Activated effector memory CD4-positive, alpha-beta T cell treated with anti-CD3 and anti-CD28 coated beads, Interleukin-2, amount 50 U/mL, for 16 hours (primary cell): ENCODE results near the gene EPHA5.

ENCODE experiments used
- DNase-seq: peaks from one replicate; pipeline ENCODE4 v3.0.0-alpha.2; 2020

EPHA5 gene

DNA sequence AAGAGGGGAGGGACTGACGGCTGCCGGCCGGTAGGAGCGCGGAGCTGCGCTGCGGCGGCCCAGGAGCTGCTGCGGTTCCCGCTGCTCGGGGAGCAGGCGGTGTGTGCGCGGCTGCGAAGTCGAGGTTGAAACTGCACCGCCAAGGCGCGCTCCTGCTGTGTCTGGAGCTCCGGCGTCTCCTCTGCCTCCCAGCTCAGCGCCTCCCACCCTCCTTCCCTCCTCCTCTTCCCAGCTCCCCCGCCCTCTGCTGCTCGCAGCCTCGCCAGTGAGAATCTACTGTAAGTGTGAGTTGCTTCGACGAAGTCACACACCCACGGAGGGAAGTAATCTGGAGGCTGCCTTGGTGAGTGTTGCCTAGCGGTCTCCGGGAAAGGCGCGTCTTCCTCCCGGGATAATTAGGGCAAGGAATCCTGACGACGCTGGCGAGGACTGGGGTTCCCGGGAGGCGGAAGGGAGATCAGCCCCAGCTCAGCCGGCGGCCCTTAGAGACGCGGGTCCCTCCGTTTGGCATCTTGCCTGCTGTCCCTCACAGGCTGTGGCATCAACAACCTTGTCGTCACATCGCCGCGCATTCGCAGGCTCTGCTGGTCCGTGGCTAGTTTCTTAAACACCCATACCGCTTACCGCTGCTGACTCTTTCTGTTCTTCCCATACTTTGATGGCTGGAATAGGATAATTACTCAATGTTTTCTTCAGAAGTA, at the start of gene EPHA5:
TSS of gene EPHA5 (minus strand) at position 159 of the 701 bp plus-strand sequence. CDS start 747 bp downstream, outside the sequence.
- no peak for DNase-seq

DNA sequence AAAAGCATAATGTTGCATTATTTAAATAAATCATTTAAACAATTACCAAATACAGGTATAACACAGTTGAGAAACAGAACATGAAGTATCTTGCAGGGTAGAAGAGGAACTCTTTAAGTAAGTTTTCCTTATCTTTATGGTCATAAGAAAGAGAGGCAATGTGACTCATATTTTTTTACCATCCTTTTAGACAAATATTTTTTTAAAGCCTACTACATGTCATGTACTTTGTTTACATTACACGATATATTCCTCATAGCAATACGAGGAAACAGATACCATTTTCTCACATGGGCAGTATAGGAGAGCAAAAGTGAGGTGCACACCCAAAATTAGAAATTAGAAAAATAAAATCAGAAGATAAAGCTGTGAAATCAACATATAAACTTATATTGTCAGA, 49.3 kb upstream of the EPHA5 start:
- no peak for DNase-seq

DNA sequence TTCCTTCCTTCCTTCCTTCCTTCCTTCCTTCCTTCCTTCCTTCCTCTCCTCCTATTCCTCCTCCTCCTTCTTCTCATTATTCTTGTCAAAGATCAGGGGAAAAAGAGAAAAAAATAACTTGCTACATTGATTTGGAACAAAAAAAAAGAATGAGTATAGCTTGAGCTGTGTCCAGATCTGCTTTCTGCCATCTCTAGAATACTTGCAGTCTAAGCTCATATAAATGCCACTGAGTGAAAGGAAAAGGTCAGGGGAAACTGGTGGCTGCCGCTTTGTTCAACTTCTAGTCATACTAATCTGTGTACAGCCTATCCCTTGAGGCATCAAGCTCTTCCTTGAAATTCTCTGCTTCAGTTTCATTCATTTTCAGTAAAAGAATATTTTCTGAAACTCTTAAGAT, 28.3 kb upstream of the EPHA5 start:
- DNase-seq: no peak

DNA sequence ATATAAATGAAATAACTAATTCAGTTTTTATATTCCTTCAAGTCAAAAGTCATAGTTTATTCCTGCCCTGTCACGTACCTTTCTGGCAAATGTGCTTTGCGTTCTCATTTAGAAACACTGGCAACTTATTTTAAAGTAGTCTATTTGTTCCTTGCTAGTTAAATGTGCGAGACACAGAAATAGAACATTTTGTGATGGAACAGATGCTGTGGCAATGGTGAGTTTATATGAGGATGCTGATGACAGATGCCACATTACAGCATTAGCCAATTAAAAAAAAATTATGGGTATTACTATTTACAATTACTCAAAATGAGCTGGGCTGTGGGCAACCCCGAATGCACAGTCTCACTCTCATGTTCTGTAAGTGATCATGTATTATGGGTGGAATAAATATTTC, 26.1 kb upstream of the EPHA5 start:
- no peak for DNase-seq

DNA sequence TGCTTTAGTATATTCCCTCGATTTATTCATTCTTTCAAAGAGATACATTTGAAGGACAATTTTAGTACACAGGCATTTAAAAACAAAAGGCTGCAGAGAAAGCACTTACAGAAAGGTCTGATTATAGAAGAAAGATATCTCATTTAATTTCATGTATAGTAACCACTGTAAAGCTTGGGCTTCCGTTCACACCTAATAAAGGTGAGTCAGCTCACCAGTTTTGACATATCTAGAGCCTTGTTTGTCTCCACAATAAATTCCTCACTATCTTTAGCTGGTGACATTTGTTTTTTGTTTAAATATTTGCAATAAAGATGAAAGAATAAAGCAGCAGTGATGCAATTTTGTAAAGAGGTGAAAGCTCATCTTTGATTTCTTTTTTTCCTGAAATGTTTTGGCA, 1.1 kb upstream of the EPHA5 start:
- no peak for DNase-seq

DNA sequence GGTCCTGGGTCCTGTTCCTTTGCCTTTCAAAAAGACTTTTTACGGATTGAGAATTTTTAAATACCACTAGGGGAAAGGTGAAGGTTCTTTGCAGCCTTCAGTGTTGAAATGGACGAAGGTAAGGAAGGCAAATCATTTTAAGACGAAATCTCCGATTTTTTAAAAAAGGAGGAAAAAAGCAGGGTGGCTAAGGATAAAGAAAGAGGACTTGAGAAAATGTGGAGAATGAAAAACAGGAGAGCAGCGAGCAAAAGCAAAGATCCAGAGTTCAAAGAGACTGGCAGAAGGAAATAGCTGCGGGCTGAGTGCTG, 314 bp downstream of the EPHA5 start:
- DNase-seq: no peak

DNA sequence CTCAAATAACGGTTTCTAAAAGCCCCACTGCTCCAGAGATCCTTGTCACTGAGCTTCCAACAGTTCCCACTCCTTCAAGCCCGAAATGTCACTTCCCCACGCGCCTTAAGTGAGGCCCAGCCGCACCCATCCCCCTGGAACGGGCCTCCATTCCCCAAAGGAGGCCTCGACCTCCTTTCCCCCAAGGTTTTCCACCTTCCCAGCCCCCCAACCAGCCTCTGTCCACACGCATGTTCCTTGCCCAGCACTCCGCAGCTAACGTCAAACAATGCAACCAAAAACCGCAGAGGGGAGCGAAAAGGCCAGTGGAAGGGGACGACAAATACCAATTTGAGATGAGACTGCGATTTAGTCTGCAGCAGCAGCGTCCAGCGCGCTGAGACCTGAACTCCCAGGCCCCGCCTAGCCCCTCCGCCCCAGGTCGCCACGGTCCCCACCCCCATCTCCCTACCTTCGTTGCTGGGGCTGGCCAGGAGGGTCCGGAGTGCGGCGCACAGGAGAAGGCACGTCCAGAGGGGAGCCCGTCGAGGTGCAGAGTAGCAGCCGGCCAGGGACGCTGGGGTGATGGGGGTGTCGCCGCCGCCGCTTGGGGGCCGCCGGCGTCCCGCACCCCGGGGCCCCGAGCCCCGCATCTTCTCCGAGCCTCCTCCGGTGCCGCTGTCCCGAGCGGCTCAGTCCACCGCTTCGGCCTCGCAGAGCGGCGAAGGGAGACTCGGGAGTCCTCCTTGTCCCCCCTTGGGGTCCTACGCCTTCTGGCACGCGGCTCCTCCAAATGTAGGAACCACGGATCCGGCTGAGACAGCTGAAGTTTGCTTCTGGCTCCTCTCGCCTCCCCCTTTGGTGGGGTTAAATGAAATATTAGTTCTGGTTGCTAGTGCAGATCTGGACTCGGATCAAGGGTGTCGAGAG, 924 bp downstream of the EPHA5 start:
- DNase-seq: no peak

DNA sequence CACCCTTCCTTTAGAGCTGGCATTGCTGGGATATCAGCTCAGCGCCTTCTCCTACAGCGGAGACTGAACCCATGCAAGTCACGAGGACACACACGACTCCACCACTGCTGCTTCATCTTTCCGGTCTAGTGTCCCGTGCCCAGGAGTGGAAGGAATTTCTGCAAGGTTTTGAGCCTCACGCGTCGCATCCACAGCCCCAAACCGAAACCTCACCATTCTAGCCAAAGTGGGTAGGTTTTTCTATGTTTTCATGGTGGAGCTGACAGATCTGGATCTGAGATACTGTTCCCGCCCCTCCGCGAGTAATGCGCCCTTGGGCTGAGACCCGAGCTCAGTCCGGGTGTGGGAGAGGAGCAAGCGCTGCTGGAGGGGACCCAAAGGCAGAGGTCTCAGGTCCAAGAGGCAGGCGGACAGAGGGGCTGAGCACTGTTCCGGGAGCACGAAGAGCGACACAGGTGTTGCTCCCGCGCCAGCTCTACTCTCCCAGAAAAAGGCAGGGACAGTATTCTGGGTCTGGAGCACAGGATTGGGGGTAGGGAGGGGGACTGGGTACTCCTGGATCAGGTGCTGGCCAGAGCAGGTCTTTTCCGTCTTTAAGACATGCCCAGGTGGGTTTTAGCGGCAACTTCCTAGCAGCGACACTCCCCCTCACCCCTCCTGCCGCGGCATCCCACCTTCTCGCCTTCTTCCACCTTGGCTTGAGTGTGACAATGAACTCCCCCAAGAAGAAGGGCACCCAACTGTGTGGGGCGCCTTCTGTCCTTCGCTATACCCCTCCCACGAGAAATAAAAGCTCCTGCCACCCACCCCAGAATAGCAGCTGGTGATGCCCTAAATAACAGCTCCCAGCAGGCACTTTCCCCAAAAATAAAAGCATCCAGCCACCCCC, 1.8 kb downstream of the EPHA5 start:
- no peak for DNase-seq

DNA sequence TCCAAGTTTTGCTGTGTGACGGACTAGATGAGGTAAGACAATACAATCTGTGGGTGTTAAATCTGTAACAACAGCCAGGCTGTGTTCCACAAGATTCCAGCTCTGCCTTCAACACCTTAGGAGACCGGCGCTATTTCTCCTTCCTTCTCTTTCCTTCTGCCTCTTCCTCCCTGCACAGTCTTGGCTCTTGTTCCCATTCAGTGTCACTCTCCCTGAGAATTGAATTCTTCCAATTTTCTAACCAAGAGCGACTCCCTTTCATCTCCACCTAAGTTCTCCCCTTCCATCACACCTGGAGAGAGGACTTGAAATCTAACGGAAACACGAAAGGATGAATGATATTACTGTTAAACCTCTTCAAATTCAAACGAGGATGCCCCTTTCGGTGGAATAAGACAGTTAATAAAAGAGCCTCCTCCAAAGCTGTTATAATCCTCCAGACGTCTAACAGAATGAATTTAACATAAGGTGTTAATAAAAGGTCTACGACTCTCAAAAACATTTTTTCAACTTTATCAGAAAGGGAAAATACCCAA, 2.7 kb downstream of the EPHA5 start:
- no peak for DNase-seq

DNA sequence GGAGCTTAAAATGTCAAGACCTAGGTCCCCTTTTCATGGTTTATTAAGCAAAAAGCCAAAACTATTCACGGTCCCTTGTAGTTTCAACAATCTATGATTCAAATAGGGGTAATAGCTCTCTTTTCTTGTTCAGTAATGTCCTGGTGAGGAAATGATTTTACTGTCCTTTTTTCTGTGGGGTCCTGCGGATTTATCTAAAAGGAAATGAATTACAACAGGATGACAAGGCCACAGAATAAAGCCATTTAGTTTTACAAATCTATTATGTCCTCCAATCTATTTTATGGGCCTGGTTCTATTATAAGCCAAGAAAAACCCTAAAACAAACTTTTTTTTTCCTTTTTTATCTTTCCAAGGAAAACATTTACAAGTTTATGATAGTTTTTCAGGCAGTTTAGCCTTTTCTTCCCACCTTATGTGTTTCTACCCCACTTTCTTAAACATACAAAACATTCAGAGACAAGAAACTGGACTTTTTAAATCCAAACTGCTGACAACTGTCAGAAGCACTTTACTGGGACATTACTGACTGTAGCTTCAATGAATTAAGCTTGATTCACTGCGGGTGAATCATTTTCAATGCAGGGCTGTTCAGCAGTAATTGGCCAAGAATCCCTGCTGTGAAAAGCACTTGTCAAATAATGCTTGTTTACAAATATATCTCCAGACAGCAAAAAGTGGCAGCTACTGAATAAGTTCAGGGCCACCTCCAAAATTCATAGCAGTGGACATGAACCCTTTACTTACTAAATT, 4.3 kb downstream of the EPHA5 start:
- DNase-seq: no peak

DNA sequence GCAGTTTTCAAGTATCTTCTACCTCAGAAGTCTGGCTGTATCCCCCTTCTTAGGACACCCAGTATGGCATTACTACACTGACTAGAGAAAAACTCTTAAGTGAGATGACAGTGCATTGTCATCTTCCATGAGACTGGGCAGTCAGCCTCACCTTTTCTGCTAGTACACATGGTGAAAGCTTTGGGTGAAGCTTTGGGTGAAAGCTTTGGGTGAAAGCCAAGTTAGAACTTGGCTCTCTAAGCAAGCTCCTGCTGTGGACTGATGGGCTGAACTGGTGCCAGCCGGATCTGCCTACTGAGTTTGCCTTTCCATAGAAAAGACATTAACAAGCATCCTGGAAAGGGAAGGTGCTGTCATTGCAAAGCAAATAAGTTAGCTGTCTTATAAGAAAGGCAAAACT, 8.8 kb downstream of the EPHA5 start:
- no peak for DNase-seq

DNA sequence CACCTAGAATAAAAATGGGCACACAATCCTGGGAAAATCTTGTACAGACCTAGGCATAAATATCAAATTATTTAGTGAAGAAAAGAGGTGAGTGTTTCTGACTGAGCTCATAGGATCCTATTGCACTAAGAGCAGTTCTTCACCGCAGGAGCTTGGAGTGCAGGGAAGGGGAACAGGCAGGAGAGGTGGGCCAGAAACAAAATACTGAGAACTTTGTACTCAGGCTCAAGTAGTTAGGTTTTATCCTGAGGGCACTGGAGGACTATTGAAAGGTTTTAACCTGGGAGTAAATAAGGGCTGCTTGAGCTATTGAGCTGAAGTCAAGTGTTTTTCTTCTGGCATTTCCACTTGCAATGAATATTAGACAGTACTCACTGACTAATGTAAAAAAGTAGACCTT, 12.2 kb downstream of the EPHA5 start:
- no peak for DNase-seq

DNA sequence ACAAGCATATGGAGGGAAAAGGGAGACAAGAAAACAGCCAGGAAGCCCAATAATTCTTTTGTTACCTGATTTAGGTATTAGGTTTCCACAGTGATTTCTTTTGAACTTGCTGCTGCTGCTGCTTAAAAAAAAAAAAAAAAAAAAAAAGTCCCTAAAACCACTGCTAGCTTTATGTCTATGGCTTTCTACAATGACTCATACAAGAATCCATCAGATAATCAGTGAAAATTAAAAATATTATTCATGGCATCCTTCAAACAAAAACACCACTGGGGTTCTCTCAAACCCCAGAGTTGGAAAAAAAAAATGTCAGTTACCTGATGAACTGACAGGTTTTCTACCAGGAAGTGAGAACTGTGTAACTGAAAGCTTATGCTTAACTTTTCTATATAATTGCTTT, 14.3 kb downstream of the EPHA5 start:
- no peak for DNase-seq

DNA sequence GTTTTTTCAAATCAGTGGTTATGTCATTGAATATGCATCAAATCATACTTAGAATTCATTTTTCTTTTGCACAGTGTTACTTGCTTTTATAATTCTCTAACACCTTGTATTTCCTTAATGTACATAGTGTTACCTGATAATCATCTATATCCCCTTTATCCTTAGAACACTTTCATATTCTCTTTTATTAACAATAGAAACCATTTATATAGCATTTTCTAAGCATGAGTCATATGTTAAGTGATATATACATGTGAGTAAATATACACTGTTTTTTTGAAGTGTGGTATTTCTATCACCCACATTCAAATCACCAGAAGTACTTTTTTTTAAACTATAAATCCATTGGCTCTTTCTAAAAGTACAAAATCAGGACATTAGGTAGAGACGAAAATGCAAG, 15.3 kb downstream of the EPHA5 start:
- DNase-seq: no peak

DNA sequence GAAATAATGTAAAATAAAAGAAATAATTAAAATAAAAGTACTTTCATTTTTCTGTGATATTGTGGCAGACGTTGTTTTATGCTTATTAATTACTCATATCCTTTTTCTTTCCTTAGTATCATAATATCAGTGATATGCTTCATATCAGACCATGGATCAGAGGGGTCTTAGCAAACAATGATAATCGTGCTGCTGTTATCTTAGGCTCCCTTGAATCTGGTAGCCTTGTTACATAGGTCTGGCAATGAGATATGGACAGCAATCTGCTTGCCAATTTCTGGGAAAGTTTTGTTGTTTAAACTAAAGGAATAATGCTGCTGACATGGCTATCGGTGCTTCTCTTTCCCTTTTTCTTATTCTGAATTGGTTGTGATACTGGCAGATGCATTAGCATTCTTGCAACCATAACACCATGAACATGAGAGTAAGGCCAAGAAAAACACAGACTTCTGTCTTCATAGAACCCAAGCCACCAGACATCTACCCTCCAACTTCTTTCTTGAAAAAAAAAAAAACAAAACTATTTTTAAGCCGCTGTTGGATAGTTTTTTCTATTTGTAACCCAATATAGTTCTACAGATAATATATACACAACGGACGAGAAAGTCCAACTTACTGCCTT, 16.4 kb downstream of the EPHA5 start:
- no peak for DNase-seq

DNA sequence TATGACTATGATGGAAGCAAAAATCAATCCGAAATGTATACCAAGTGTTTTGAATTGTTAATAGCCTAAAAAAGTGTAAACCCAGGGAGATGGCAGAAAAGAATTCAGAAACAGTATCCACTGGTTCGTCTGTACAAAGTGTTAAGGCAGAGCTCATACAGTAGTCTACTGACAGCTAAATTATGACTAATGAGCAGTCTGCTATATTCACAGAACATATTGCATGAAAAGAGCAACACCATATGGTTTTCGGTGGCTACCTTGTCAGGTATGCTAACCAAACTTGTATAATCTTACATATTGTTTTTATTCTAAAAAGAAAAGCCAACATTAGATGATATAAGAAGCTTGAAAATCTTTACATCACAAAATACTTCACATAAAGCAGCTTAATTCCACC, 18.5 kb downstream of the EPHA5 start:
- DNase-seq: no peak

DNA sequence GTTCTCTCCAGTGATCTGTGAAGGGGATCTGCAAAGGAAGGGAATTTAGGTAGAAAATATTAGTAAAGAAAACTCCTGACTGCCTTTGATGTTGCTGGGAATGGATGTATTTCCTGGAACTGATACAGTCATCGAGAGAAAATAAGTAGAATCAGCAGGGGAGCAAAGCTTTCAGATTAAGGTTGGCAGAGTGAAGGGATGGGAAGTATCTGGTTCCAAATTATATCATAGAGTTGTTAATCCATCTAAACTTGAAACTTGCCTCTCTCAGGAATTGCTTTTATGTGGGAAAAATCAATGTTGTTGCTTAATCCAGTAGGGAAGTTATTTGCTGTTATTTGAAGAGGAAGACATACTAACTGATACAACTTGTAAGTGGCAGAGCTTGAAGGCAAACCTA, 19.3 kb downstream of the EPHA5 start:
- DNase-seq: no peak

DNA sequence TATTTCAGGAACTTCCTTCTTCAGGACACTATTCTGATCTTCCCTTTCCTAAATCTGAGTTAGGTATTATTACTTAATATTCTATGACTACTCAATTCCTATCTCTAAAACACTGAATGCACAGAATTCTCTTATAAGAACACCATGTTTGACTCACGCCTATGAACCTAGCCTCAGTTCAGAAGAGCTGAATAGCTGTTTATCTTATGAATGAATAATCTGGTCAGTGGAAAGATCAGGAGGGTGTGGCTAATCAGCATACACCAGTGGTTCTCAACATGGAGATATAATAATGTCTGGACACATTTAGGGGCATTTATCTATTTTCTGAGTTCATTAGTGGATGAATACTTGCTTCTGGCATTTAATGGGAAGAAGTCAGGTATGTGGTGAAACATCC, 24.2 kb downstream of the EPHA5 start:
- DNase-seq: no peak

DNA sequence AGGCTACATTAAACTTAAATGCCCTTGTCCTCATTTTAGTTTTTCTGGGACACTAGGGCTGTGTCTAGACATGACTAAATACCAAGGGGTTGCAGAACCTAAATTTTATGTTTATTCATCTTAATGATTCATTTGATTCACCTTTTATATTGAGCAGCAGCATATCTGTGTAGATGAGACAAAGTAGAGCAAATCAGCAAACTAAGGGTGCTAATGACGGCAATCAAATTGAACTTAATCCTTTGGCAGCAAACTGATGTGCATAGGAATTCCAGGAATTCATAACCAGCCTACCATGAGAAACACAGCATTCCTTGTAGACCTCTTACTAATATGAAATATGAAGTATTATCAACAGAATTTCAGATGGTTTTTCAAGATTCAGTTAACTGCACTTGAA, 25.1 kb downstream of the EPHA5 start:
- no peak for DNase-seq

DNA sequence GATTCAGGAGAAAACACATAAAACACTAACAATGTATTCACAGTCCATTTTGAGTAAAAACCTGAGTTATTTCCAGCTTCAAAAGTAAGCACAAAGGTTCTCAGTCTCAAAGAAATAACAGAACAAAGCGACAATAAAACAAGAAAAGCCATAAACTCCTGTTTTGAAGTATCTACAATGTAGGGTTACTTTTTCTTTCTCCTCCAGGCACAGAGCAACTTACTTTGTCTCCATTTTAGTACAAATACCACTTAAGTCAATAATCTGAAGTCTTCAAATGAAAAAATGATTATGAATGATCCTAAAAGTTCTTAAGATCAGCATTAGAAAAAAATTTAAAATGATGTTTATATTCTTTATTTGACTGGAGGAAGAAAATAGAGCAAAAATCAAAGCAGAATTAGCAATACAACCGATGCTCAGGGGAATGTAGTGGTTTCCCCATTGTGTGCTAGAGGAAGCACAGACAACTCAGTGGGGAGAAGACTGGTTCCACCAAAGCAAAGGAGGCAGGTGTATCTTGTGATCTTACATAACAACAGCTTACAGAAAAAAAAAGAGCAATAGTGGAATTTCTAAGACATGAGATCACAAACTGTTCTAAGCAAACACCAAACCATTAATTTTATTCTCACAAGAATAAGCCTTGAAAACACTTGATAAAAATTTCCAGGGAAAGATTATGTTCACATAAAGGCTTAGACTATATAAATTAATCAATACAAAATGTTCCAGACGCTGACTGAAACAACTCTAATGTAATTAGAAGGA, 35.1 kb downstream of the EPHA5 start:
- no peak for DNase-seq

DNA sequence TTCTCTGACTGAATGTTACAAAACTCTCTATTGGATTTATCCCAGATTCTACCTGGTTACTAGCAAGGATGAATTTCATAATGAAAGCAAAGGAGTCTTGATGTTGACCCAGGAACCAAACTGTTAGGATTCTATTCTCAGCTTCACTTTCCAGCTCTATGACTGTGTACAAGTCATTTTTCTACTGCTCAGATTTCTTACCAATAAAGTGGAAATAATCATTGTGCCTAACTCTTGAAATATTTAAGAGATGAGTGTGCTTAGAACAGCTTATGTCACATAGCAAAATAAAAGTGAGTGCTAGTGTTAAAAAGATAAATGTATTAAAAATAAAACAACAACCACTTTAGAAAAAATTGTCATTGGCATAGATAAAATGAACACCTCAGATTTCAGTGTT, 45.6 kb downstream of the EPHA5 start:
- no peak for DNase-seq
